ENCODE data around the gene PLEK.
"Not testable (repeated sequence)": the region's sequence is repeated elsewhere in the genome, so short reads cannot be mapped to it uniquely, and the experiment has no call there.

PLEK gene

DNA sequence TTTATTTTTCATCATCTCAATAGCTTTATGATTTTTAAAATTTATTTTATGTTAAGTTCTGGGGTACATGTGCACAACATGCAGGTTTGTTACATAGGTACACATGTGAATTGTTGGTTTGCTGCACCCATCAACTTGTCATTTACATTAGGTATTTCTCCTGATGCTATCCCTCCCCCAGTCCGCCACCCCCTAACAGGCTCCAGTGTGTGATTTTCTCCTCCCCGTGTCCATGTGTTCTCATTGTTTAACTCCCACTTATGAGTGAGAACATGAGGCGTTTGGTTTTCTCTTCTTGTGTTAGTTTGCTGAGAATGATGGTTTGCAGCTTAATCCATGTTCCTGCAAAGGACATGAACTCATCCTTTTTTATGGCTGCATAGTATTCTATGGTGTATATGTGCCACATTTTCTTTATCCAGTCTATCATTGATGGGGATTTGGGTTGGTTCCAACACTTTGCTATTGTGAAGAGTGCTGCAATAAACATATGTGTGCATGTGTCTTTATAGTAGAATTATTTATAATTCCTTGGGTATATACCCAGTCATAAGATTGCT, 32.7 kb downstream of the PLEK start:
- WGBS, 2 experiments (ENCODE audit: insufficient coverage in 2 of 2): 71 to 100% methylated on average over 1 of the region's 3 CpGs
- H3K36me3 ChIP-seq (ENCODE audit: control insufficient read depth, insufficient read depth, low read length): not testable (repeated sequence)

DNA sequence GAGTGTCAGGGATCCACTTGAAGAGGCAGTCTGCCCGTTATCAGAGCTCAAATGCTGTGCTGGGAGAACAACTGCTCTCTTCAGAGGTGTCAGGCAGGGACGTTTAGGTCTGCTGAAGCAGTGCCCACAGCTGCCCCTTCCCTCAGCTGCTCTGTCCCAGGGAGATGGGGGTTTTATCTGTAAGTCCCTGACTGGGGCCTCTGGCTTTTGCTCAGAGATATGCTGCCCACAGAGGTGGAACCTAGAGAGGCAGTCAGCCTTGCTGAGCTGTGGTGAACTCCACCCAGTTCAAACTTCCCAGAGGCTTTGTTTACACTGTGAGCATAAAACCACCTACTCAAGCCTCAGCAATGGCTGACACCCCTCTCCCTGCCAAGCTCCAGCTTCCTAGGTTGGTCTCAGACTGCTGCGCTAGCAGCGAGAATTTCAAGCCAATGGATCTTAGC, 38.1 kb downstream of the PLEK start:
- Histone ChIP-seq H3K4me1 (ENCODE audit: control insufficient read depth, insufficient read depth, low read length, poor library complexity, severe bottlenecking) (no peaks in the 10 kb centered on the region), H3K27ac (ENCODE audit: low read depth, low read length, severe bottlenecking) (no peak overlapping the region), H3K36me3 (ENCODE audit: control insufficient read depth, insufficient read depth, low read length) (no peaks in the 10 kb centered on the region), H3K4me3 (ENCODE audit: extremely low read depth, insufficient read depth, low read length, poor library complexity, severe bottlenecking) (no peak overlapping the region), H3K9me3 (ENCODE audit: control insufficient read depth, low read length) (no peaks in the 10 kb centered on the region)
- WGBS, 2 experiments (ENCODE audit: insufficient coverage in 2 of 2): 72 to 80% methylated on average over 4 of the region's 4 CpGs

More for the DNA sequence above, 32.7 kb downstream of the PLEK start:
- not testable (repeated sequence) for H3K9me3 ChIP-seq (ENCODE audit: control insufficient read depth, low read length); H3K4me1 ChIP-seq (ENCODE audit: control insufficient read depth, insufficient read depth, low read length, poor library complexity, severe bottlenecking); H3K4me3 ChIP-seq (ENCODE audit: extremely low read depth, insufficient read depth, low read length, poor library complexity, severe bottlenecking); H3K27ac ChIP-seq (ENCODE audit: low read depth, low read length, severe bottlenecking)

DNA sequence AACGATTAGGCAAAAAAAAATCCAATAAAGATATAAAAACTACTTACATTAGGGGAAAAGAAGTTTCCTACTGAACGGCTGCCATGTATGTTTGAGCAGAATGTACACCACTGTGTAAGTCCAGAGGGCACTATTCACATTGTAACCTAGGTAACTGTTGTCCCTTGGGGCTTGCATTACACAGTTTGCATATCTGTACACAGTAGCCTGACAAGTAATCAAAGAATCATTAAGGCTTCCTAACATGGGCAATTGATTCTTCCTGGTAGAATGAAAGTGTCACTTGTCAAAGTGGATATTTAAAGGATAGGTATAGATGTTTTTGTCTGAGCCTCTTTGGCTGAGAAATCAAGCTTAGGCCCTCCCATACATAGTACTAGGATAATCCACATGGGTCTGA, 39.1 kb downstream of the PLEK start:
- Histone ChIP-seq H3K36me3 (ENCODE audit: control insufficient read depth, insufficient read depth, low read length) (no peaks in the 10 kb centered on the region), H3K9me3 (ENCODE audit: control insufficient read depth, low read length) (no peaks in the 10 kb centered on the region), H3K4me3 (ENCODE audit: extremely low read depth, insufficient read depth, low read length, poor library complexity, severe bottlenecking) (no peak overlapping the region), H3K27ac (ENCODE audit: low read depth, low read length, severe bottlenecking) (no peak overlapping the region), H3K4me1 (ENCODE audit: control insufficient read depth, insufficient read depth, low read length, poor library complexity, severe bottlenecking) (no peaks in the 10 kb centered on the region)
- WGBS, 2 experiments (ENCODE audit: insufficient coverage in 2 of 2): 20% methylated on average over 1 of the region's 2 CpGs; no CpG with 5 or more reads in 1 of the 2 experiments

DNA sequence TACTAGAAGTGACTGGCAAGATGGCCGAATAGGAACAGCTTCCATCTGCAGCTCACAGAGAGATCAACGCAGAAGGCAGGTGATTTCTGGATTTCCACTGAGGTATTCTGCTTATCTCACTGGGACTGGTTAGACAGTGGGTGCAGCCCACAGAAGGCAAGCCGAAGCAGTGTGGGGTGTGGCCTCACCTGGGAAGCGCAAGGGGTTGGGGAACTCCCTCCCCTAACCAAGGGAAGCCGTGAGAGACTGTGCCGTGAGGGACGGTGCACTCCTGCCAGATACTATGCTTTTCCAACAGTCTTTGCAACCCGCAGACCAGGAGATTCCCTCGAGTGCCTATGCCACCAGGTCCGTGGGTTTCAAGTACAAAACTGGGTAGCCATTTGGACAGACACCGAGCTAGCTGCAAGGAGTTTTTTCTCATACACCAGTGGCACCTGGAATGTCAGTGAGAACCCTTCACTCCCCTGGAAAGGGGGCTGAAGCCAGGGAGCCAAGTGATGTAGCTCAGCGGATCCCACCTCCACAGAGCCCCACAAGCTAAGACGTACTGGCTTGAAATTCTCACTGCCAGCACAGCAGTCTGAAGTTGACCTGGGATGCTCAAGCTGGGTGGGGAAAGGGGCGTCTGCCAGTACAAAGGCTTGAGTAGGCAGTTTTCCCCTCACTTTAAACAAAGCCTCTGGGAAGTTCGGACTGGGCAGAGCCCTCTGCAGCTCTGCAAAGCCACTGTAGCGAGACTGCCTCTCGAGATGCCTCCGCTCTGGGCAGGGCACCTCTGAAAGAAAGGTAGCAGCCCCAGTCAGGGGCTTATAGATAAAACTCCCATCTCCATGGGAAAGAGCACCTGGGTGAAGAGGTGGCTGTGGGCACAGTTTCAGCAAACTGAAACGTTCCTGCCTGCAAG, 40.1 kb downstream of the PLEK start:
- Histone ChIP-seq H3K4me1 (ENCODE audit: control insufficient read depth, insufficient read depth, low read length, poor library complexity, severe bottlenecking) (no peaks in the 10 kb centered on the region), H3K36me3 (ENCODE audit: control insufficient read depth, insufficient read depth, low read length) (no peaks in the 10 kb centered on the region), H3K9me3 (ENCODE audit: control insufficient read depth, low read length) (no peaks in the 10 kb centered on the region), H3K4me3 (ENCODE audit: extremely low read depth, insufficient read depth, low read length, poor library complexity, severe bottlenecking) (no peak overlapping the region), H3K27ac (ENCODE audit: low read depth, low read length, severe bottlenecking) (no peak overlapping the region)
- 77 to 86% methylated on average over 17 to 18 of the region's 19 CpGs for WGBS, 2 experiments (ENCODE audit: insufficient coverage in 2 of 2)

DNA sequence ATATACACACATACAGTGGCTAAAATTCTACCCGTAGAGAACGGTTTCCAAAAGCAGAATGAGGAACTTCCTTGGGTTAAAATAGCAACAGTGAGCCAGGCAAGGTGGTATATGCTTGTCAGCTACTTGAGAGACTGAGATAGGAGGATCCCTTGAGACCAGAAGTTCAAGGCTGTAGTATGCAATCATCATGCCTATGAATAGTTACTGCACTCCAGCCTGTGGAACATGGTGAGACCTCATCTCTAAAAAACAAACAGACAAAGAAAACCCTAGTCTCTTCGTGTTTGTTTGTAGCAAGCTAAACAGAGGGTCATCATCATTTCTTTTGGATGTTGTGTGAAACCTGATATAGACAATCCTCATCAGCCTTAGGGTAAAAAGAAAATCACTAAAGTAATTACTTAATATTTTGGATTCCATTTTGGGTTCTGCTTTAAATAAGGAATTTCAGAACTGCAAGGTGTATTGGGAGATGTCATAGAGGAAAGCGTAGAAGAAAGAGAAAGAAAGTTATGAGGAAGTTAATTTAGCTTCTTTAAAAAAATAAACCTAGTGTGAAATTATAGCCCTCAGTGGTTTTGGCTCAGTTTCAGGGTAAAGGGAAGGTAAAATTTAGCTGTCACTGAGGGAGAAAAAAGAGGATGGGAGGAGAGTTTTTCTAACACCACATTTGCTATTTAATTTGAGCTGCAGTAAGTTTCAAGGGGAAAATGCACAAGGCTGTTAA, 46.5 kb downstream of the PLEK start:
- Histone ChIP-seq H3K36me3 (ENCODE audit: control insufficient read depth, insufficient read depth, low read length) (no peaks in the 10 kb centered on the region), H3K27ac (ENCODE audit: low read depth, low read length, severe bottlenecking) (no peak overlapping the region), H3K4me1 (ENCODE audit: control insufficient read depth, insufficient read depth, low read length, poor library complexity, severe bottlenecking) (no peaks in the 10 kb centered on the region), H3K9me3 (ENCODE audit: control insufficient read depth, low read length) (no peaks in the 10 kb centered on the region), H3K4me3 (ENCODE audit: extremely low read depth, insufficient read depth, low read length, poor library complexity, severe bottlenecking) (no peak overlapping the region)
- WGBS, 2 experiments (ENCODE audit: insufficient coverage in 2 of 2): 71 to 100% methylated on average over 1 to 3 of the region's 4 CpGs

DNA sequence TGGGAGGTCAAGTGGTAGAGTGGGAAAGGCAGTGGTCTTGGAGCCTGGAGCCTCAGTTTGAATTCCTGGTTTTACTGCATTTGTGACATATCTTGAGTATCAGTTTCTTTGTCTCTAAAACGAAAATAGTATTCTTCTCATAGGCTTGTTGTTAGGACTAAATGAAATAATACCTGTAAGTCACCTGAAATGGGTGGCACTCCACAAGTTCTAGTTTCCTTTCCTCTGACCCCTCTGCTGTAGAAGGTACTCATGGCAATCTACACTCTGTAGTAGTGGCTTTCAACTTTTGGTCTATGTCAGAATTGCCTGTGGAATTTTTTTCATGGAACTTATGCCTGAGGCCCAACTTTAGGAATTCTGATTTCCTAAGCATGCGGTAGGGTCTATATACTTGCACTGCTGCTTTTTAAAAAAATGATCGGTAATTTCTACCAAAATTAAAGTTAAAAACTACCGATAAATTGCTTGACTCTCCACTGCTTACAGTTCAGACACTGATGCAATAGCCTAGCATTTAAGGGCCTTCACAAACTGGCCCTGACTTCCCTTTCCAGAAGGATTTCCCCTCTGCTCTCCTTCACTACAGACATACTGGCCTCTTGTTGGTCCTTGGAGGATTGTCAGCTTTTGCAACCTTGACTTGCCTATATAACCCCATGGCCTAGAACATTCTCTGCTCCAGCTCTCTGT, 47.2 kb downstream of the PLEK start:
- no peak overlapping the region for H3K27ac ChIP-seq (ENCODE audit: low read depth, low read length, severe bottlenecking)
- H3K4me3 ChIP-seq (ENCODE audit: extremely low read depth, insufficient read depth, low read length, poor library complexity, severe bottlenecking): no peak overlapping the region
- H3K4me1 ChIP-seq (ENCODE audit: control insufficient read depth, insufficient read depth, low read length, poor library complexity, severe bottlenecking): no peaks in the 10 kb centered on the region
- H3K36me3 ChIP-seq (ENCODE audit: control insufficient read depth, insufficient read depth, low read length): no peaks in the 10 kb centered on the region
- 64 to 68% methylated on average over 3 of the region's 4 CpGs for WGBS, 2 experiments (ENCODE audit: insufficient coverage in 2 of 2)
- no peaks in the 10 kb centered on the region for H3K9me3 ChIP-seq (ENCODE audit: control insufficient read depth, low read length)

DNA sequence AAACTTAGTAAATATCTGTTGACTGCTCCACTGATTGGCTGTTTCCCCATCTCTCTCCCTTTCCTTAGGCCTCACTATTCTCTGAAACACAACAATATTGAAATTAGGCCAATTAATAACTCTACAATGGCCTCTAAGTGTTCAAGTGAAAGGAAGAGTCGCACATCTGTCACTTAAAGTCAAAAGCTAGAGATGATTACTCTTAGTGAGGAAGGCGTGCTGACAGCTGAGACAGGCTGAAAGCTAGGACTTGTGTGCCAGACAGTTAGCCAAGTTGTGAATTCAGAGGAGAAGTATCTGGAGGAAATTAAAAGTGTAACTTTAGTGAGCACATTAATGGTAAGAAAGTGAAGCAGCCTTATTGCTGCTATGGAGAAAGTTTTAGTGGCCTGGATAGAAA, 48.4 kb downstream of the PLEK start:
- no peaks in the 10 kb centered on the region for H3K36me3 ChIP-seq (ENCODE audit: control insufficient read depth, insufficient read depth, low read length)
- no peak overlapping the region for H3K27ac ChIP-seq (ENCODE audit: low read depth, low read length, severe bottlenecking)
- no peaks in the 10 kb centered on the region for H3K9me3 ChIP-seq (ENCODE audit: control insufficient read depth, low read length)
- 94 to 98% methylated on average over 2 of the region's 2 CpGs for WGBS, 2 experiments (ENCODE audit: insufficient coverage in 2 of 2)
- no peaks in the 10 kb centered on the region for H3K4me1 ChIP-seq (ENCODE audit: control insufficient read depth, insufficient read depth, low read length, poor library complexity, severe bottlenecking)
- H3K4me3 ChIP-seq (ENCODE audit: extremely low read depth, insufficient read depth, low read length, poor library complexity, severe bottlenecking): no peak overlapping the region

DNA sequence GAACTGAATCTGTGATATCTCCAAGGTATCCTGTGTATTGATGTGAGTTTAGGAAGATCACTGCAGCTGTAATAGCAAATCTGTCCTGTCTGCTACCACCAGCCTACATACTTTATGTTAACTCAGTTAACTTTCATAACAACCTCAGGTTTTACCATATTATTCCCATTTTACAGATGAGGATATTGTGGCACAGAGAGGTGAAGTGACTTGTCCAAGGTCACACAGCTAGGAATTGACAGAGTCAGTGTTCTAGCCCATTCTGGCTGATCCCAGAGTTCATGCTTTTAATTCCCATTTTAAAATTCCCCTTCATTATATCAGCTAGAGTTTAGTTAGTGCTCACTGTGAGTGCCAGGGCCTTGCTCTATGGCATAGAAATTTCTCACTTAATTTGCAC, 49.4 kb downstream of the PLEK start:
- Histone ChIP-seq H3K27ac (ENCODE audit: low read depth, low read length, severe bottlenecking) (peak overlapping the region; percentile 41), H3K4me1 (ENCODE audit: control insufficient read depth, insufficient read depth, low read length, poor library complexity, severe bottlenecking) (no peaks in the 10 kb centered on the region), H3K36me3 (ENCODE audit: control insufficient read depth, insufficient read depth, low read length) (no peaks in the 10 kb centered on the region), H3K4me3 (ENCODE audit: extremely low read depth, insufficient read depth, low read length, poor library complexity, severe bottlenecking) (no peak overlapping the region), H3K9me3 (ENCODE audit: control insufficient read depth, low read length) (no peaks in the 10 kb centered on the region)

DNA sequence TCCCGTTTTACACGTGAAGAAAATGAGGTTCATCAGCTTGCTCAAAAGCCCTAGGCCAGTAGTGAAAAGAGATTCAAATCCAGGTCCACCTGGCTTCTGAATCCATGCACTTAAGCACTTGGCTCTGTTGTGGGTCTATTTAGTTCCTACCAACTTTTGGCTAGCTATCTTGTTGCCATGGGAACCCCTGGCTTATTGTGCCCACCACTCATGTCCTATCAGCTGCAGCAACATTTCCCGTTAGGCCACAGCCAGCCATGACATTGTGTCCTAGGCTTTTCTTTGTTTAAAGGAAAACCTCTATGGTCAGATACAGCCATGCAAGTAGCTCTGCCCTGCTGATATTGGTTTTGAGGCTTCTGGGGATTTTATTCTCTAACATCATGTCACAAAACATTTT, 49.8 kb downstream of the PLEK start:
- Histone ChIP-seq H3K4me3 (ENCODE audit: extremely low read depth, insufficient read depth, low read length, poor library complexity, severe bottlenecking) (no peak overlapping the region), H3K36me3 (ENCODE audit: control insufficient read depth, insufficient read depth, low read length) (no peaks in the 10 kb centered on the region), H3K9me3 (ENCODE audit: control insufficient read depth, low read length) (no peaks in the 10 kb centered on the region), H3K4me1 (ENCODE audit: control insufficient read depth, insufficient read depth, low read length, poor library complexity, severe bottlenecking) (no peaks in the 10 kb centered on the region), H3K27ac (ENCODE audit: low read depth, low read length, severe bottlenecking) (peak overlapping the region; percentile 41)
- 46 to 54% methylated on average over 3 of the region's 3 CpGs for WGBS, 2 experiments (ENCODE audit: insufficient coverage in 2 of 2)

DNA sequence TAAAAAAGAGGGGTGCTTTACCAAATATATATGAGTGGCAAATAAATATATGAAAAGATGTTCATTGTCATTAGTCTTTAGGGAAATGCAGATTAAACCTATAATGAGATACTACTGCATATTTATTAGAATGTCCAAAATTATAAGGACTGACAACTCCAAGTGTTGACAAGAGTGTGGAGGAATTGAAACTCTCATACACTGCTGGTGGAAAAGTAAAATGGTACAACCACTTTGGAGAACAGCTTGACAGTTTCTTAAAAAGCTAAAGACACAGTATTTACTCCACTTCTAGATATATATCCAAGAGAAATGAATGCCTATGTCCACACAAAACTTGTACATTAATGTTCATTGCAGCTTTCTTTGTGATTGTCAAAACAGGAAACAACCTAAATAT, 50.4 kb downstream of the PLEK start:
- no peaks in the 10 kb centered on the region for H3K4me1 ChIP-seq (ENCODE audit: control insufficient read depth, insufficient read depth, low read length, poor library complexity, severe bottlenecking)
- no peak overlapping the region for H3K4me3 ChIP-seq (ENCODE audit: extremely low read depth, insufficient read depth, low read length, poor library complexity, severe bottlenecking)
- H3K36me3 ChIP-seq (ENCODE audit: control insufficient read depth, insufficient read depth, low read length): no peaks in the 10 kb centered on the region
- no peaks in the 10 kb centered on the region for H3K9me3 ChIP-seq (ENCODE audit: control insufficient read depth, low read length)
- H3K27ac ChIP-seq (ENCODE audit: low read depth, low read length, severe bottlenecking): peak overlapping the region; percentile 41

All from mesodermal cell (in vitro differentiated cells).